Fibroblast of lung (primary cell): ENCODE data around the gene OR11H12. TPM values are rescaled to one million over a fixed set of nuclear protein-coding genes. Genes with fewer than 3 reads are reported as not detected.
"Not testable (repeated sequence)": the region's sequence is repeated elsewhere in the genome, so short reads cannot be mapped to it uniquely, and the experiment has no call there.

Source experiments
- DNase-seq, 2 donors: peaks; one replicate each; pipeline versions ENCODE4 v3.0.0 to v3.0.0-alpha.2; 2010; ENCODE audit warnings: low read depth in 2 of 2
- H2AFZ ChIP-seq: 2 replicates; pipeline ENCODE4 v1.5.1; 2012; ENCODE audit warnings: low read length, control low read depth, inconsistent platforms
- H3K27ac ChIP-seq: 2 replicates; pipeline ENCODE4 v1.5.1; 2011; ENCODE audit warnings: low read length, control low read depth; ENCODE audit not compliant: insufficient read depth
- H3K27me3 ChIP-seq: 2 replicates; pipeline ENCODE4 v1.5.1; 2011; ENCODE audit warnings: mild to moderate bottlenecking, low read length; ENCODE audit not compliant: control insufficient read depth, insufficient read depth
- H3K36me3 ChIP-seq: 2 replicates; pipeline ENCODE4 v1.5.1; 2011; ENCODE audit warnings: low read length; ENCODE audit not compliant: control insufficient read depth, insufficient read depth
- H3K4me1 ChIP-seq: 2 replicates; pipeline ENCODE4 v1.5.1; 2011; ENCODE audit warnings: low read length; ENCODE audit not compliant: control insufficient read depth, insufficient read depth; ENCODE audit errors: extremely low read depth
- H3K4me2 ChIP-seq: 2 replicates; pipeline ENCODE4 v1.5.1; 2011; ENCODE audit warnings: low read length, control low read depth; ENCODE audit not compliant: insufficient read depth; ENCODE audit errors: extremely low read depth
- H3K4me3 ChIP-seq, 4 experiments: fragments of 200-600 bp in 1 of 4; sonication (generic) in 1 of 4; replicated peaks in 1 of 4; 2 replicates each; pipeline ENCODE4 v1.5.1; 2011 to 2016; ENCODE audit warnings: low read length in 4 of 4, low read depth in 3 of 4, mild to moderate bottlenecking in 3 of 4, control low read depth in 2 of 4, inconsistent platforms in 1 of 4, mixed read lengths in 1 of 4; ENCODE audit not compliant: insufficient read depth in 1 of 4; ENCODE audit errors: control extremely low read depth in 1 of 4
- H3K79me2 ChIP-seq: 2 replicates; pipeline ENCODE4 v1.5.1; 2012; ENCODE audit warnings: mild to moderate bottlenecking, low read length, inconsistent platforms; ENCODE audit not compliant: control insufficient read depth, insufficient read depth
- H3K9ac ChIP-seq: 2 replicates; pipeline ENCODE4 v1.5.1; 2011; ENCODE audit warnings: mild to moderate bottlenecking, low read length, control low read depth; ENCODE audit not compliant: insufficient read depth
- H3K9me3 ChIP-seq: 2 replicates; pipeline ENCODE4 v1.5.1; 2012; ENCODE audit warnings: low read depth, low read length; ENCODE audit not compliant: control insufficient read depth, insufficient read depth
- H4K20me1 ChIP-seq: 2 replicates; pipeline ENCODE4 v1.5.1; 2011; ENCODE audit warnings: low read length; ENCODE audit not compliant: control insufficient read depth, insufficient read depth; ENCODE audit errors: extremely low read depth
- polyA plus RNA-seq, 2 donors: library from polyadenylated mRNA; depleted of rRNA in 1 of 2; stranded (reverse) in 1 of 2; unstranded in 1 of 2; fragments of >200 nt; gene quantifications; 2 replicates each; pipeline ENCODE4 v1.2.1, GENCODE V29; 2011 to 2012; ENCODE audit warnings: missing spikeins in 1 of 2
- total RNA-seq: library from RNA; depleted of rRNA; stranded (reverse); fragments of >200 nt; gene quantifications from 2 replicates; pipeline ENCODE4 v1.2.1, GENCODE V29; 2014

Gene OR11H12
- total and polyA plus RNA-seq, 2 donors (not counting 1 experiment from before 2014, with no cell fraction given) = not detected

DNA sequence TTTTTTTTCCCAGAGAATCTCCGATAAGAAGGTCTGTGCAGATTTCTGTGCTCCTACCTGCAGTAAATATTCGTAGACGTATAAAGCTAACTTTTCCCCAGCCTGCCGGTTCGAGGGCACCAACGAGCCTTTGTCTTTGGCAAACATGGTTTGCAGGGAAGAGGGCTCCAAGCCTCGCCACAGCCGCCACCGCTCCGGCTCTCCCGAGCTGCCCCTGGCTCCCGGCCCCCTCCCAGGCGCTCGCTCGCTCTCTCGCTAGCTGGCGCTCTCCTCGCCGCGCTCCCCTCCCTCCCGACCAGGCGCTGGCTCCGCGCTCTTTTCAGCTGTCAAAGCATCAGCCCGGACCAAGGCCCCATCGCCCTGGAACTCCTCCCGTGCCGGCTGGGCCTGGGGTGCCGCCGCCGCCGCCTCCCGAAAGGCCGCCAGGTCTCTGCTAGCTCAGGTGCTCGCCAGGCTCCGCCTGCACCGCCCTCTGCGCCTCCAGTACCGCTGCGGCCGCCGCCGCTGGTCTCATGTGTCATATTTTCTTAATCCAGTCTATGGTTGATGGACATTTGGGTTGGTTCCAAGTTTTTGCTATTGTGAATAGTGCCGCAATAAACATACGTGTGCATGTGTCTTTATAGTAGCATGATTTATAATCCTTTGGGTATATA, 45.3 kb downstream of the OR11H12 start:
- not testable (repeated sequence) for H4K20me1 ChIP-seq, H3K27ac ChIP-seq, H3K27me3 ChIP-seq, H3K36me3 ChIP-seq, H3K4me1 ChIP-seq, DNase-seq, H3K9ac ChIP-seq, H3K4me3 ChIP-seq, H3K79me2 ChIP-seq, H2AFZ ChIP-seq, H3K9me3 ChIP-seq, H3K4me2 ChIP-seq
